ENCODE measurements around the gene ATF7.
"Not testable (repeated sequence)": the region's sequence is repeated elsewhere in the genome, so short reads cannot be mapped to it uniquely, and the experiment has no call there.

ATF7 gene

GRCh38 chr12:53593707-53594106, 32.5 kb downstream of the ATF7 start:
- no peak for DNase-seq

GRCh38 chr12:53593031-53593430, 33.2 kb downstream of the ATF7 start:
- no peak for DNase-seq

GRCh38 chr12:53592426-53592825, 33.8 kb downstream of the ATF7 start:
- DNase-seq = no peak

- DNase-seq = no peak
These were observed 34.6 kb downstream of the ATF7 start for GRCh38 chr12:53591301-53592206.

- DNase-seq = no peak
These were observed 35.5 kb downstream of the ATF7 start for GRCh38 chr12:53590652-53591051.

GRCh38 chr12:53589915-53590314, 36.3 kb downstream of the ATF7 start:
- DNase-seq = no peak

- no peak for DNase-seq
These were observed 36.8 kb downstream of the ATF7 start for GRCh38 chr12:53589423-53589822.

- no peak for DNase-seq
These were observed 38.1 kb downstream of the ATF7 start for GRCh38 chr12:53588123-53588522.

GRCh38 chr12:53586745-53587144, 39.4 kb downstream of the ATF7 start:
- DNase-seq = no peak

GRCh38 chr12:53585448-53586125, 40.6 kb downstream of the ATF7 start:
- no peak for DNase-seq

- no peak for DNase-seq
These were observed 46.6 kb downstream of the ATF7 start for GRCh38 chr12:53579545-53579955.

GRCh38 chr12:53578783-53579182, 47.4 kb downstream of the ATF7 start:
- no peak for DNase-seq

- no peak for DNase-seq
These were observed 48.2 kb downstream of the ATF7 start for GRCh38 chr12:53577941-53578352.

GRCh38 chr12:53575502-53576249, 50.5 kb downstream of the ATF7 start:
- peak; percentile 49 for DNase-seq

GRCh38 chr12:53572134-53572758, 53.9 kb downstream of the ATF7 start:
- no peak for DNase-seq

- DNase-seq = no peak
These were observed 54.9 kb downstream of the ATF7 start for GRCh38 chr12:53571295-53571694.

- peak; percentile 33 for DNase-seq
These were observed 57.2 kb downstream of the ATF7 start for GRCh38 chr12:53568809-53569557.

GRCh38 chr12:53567961-53568808, 58.0 kb downstream of the ATF7 start:
- DNase-seq = no peak

GRCh38 chr12:53565376-53565775, 60.8 kb downstream of the ATF7 start:
- DNase-seq = not testable (repeated sequence)

GRCh38 chr12:53564941-53565340, 61.2 kb downstream of the ATF7 start:
- no peak for DNase-seq

GRCh38 chr12:53564278-53564677, 61.9 kb downstream of the ATF7 start:
- no peak for DNase-seq

Data from EL (cell line).